Stimulated activated CD8-positive, alpha-beta memory T cell treated with anti-CD3 and anti-CD28 coated beads, Interleukin-7, amount 100 ng/mL, for 24 hours (primary cell): ENCODE data around the gene FAM53B.

Experiments
- DNase-seq: peaks from one replicate; pipeline ENCODE4 v3.0.0-alpha.2; 2020; ENCODE audit warnings: low read depth

Gene FAM53B

GRCh38 chr10:124646483-124647352 lies 97.5 kb downstream of the FAM53B start:
- no peak for DNase-seq

- no peak for DNase-seq
Observed at GRCh38 chr10:124645467-124646095, 98.6 kb downstream of the FAM53B start.

- no peak for DNase-seq
Observed at GRCh38 chr10:124644771-124645415, 99.3 kb downstream of the FAM53B start.

GRCh38 chr10:124644236-124644635 lies 99.9 kb downstream of the FAM53B start:
- DNase-seq: no peak

GRCh38 chr10:124643330-124644009 lies 100.7 kb downstream of the FAM53B start:
- no peak for DNase-seq

- no peak for DNase-seq
Observed at GRCh38 chr10:124642088-124642710, 102.0 kb downstream of the FAM53B start.

DNA sequence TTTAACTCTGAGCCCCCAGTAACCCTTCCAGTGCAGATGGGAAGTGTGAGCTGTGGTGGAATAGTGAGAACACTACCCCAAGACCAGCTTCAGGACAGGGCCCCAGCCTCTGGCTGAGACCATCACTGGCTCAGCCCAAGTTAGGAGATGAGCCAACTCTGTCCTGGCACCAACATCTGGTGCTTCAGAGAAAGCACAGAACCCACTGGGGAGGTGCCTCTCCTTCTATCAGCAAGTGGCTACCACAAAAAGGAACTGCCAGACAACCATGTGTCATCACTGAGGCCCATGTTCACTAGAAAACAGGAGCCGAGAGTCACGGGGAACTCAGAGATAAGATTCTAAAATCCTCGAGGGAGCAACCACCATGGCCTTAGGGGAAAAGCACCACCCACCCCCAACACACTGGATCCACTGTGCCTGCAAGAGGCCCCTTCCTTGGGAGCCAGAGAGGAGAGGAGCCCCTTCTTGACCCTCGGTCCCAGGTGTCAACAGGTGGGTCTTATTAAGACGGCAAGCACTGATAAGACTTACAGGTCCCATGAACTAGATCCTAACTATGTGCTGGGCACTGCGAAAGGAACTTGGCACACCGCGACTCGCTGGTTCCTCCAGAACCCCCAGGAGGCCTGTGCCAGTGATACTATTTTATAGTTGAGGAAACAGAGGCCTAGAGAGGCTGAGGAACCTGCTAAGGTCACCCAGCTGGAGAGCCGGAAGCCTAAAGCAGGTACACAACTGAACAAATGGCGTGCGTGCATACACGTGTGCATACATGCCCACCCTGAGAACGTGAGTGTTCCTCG lies 102.7 kb downstream of the FAM53B start:
- no peak for DNase-seq

GRCh38 chr10:124640538-124641231 lies 103.5 kb downstream of the FAM53B start:
- no peak for DNase-seq

DNA sequence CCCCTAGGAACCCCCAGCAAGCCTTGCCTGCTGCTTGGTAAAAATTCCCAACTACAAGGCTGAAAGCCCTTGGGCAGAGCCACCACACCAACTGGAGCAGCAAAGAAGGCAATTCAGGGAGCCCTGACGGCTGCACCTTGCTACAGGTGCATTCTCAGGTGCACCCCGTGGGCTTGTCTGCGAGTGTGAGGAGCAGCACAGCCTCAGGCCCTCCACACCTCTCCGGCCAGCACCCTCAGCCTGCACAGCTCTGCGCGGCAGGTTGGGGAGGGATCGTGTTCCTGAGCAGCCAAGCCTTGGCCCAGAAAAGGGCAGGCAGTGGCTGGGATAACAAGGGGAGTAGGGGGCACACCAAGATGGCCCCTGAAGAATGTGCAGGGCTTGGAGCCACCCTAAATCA lies 104.1 kb downstream of the FAM53B start:
- DNase-seq: no peak

DNA sequence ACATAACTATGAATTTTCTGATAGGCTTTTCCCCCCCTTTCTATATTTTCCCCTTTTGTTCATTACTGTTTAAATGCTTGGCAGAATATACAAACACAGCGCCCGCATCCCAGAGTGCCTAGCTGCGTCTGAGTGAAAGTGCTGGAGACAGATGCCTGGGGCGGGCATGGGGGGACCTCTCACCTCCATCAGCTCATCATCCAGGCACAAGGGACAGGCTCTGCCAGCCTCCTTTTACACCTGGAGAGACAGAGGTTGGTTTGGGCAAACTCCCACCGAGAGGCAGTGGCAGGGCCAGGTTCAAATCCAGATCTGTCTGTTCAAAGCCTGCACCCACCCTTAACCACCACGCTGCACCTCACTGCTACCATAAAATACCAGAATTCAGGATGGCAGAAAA lies 104.5 kb downstream of the FAM53B start:
- no peak for DNase-seq

DNA sequence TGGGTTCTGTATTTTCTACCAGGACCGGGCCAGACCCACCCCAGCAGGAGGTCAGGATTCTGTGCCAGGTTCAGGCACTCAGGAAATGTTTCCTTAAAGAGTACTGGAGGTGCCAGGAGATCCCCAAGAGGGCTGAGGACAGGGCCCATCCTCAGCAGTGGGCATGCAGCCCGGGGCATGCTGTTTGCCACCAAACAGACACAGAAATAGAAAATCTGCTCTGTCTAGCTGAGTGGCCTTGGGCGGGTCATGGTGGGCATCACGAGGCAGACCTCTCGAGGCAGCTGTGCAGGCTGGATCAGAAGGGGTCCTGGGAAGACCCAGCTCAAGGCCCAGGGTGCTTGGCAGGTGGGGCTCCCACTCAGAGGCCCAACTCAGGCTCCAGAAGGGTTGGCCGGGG lies 105.0 kb downstream of the FAM53B start:
- no peak for DNase-seq

- DNase-seq: no peak
Observed at GRCh38 chr10:124637746-124638145, 106.4 kb downstream of the FAM53B start.

DNA sequence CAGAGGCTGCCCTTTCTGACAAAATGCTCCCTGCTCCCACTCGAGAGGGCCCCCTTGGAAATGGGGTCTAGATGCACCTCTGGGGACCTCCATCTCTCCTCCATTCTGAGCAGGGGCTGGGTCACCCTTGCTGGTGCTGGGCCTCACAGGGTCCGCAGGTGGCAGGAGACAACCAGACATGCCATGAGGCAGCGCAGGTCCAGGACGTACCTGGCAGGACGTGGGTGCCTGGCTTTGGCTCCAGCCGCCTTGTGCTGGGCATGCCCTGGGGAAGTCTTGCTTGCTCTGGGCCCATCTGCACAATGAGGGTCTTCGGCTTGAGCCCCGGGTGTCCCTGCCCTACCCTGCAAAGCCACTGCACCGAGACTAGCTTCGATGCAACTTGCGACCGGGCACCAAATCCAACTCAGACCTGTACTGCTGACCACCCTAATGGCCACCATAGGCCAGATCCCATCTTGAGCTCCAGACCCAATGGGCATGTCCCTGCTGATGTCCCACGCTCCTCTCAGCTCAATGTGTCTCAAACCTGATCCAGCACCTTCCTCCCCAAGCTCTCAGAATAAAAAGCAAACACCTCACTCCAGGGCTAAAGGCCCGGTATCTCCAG lies 107.0 kb downstream of the FAM53B start:
- DNase-seq: no peak

DNA sequence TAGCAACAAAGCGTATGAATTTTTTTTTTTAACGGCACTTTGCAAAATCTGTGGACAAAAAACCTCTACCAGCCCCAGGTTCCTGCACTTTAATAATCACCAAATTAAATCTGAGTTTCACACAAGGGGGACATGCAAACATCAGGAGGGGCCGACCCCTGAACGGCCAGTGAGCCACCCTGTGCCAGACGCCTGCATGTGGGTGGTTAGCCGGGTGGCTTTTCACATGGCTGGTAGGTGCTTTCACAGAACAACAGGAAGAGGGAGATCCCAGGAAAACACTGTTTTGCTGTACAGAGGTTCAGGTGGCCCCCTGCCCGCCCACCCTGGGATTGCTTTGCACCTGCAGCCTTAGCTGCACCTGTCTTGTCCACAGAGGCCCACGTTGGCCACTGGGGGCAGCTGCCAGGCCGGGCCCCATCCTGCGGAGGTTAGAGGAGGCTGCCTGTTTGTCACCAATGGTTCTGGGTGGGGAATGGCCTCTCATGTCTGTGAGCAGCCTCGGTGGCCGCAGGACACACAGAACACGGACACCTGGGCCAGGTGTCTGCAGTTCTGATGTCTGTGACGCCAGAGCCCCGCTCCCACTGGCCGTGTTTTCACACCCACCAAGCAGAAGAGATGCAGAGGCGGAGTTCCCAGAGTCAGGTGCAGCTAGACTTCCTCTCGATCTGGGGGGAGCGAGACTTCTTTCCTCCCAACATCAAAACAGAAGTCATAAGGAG lies 107.7 kb downstream of the FAM53B start:
- DNase-seq: no peak

DNA sequence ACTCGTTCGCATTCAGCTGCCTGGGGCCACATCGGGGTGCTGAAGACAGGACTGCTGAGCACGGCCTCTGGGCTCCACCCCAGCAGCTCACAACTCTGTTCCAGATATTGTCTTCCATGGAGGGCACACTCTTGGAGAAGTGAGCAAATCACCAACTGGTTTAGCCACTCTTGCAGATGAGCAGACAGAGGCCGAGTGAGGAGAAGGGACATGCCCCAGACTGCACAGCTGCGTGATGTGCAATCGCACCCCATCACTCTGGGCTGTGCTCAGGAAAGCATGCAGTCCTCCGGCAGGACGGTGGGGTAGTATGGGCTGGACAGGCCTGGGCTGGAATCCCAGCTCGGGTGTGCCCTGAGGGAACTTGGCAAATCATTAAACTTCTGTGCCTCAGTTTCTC lies 111.6 kb downstream of the FAM53B start:
- DNase-seq: no peak

GRCh38 chr10:124632064-124632531 lies 112.1 kb downstream of the FAM53B start:
- no peak for DNase-seq

DNA sequence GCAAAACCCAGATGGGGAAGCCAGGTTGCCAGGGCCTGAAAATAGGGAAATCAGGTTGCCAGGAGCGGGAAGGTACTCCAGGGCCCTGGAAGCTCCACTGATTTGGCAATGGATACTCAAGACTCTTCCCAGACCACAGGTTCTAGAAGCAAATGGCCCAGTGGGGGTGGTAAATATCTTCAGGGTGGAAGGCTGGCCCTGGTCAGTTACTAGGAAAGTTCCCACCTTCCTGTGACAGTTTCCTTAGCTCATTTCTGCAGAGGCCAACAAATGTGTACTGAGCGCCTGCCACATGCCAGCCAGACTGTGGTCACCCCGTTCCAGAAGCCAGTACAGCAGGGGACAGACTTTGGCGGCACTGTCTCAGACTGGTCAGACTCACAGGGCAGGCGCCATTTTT lies 113.6 kb downstream of the FAM53B start:
- DNase-seq: no peak

DNA sequence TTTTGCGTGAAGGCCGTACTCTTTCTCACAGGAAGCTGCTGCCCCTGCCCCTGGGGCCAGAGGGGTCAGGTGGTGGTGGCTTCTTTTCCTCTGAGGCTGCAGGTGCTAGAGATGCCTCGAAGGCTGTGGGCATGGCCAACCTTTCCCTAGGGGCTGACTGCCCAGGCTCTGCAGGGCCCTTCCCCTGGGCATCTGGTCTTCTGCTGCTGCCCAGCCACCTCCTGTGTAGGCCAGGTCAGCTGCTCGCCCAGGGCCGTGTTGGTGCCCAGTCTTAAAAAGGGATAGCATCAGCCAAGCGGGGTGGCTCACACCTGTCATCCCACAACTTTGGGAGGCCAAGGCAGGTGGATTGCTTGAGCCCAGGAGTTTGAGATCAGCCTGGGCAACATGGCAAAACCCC lies 114.3 kb downstream of the FAM53B start:
- no peak for DNase-seq

DNA sequence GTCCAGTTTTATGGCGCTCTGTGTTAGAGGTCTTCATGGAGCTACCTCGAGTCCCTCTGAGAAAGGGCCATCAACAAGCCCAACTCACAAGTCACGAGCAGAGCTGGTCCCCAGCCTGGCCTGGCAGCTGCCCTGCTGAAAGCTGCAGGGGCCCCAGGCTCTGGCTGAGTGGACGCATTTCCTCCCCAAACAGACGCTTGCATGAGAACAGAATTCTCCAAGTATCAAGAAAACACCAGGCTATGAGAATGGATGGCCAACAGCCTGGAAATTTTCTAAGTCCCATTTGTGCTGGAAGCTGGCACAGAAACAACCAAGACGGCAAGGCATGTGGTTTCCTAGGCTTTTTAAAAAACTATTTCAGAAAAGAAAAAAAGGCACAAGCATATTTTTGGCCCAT lies 114.8 kb downstream of the FAM53B start:
- no peak for DNase-seq
